SK-N-SH (cell line): ENCODE data around the gene MBNL2. TPM values are rescaled to one million over a fixed set of nuclear protein-coding genes. Genes with fewer than 3 reads are reported as not detected.

Source experiments
- CTCF ChIA-PET: fragments of 300-600, 350-600 bp; formaldehyde crosslinking; extraction: SDS; loops from one replicate; lab custom pipeline; 2021; lab: Yijun Ruan, JAX
- POLR2A ChIA-PET: fragments of 350-600 bp; sonication (Branson Sonifier 250); formaldehyde crosslinking; extraction: SDS; loops from one replicate; lab custom pipeline; 2020; ENCODE audit warnings: antibody characterized with exemption, inconsistent platforms; lab: Yijun Ruan, JAX
- DNase-seq: peaks from one replicate; pipeline ENCODE4 v3.0.0; 2012
- H2AFZ ChIP-seq: fragments of 200-600 bp; sonication (generic); 2 replicates; pipeline ENCODE4 v1.8.1; 2016; ENCODE audit warnings: antibody characterized with exemption, mild to moderate bottlenecking, low read depth
- H3F3A ChIP-seq: fragments of 200-600 bp; sonication (generic); replicated peaks from 2 replicates; pipeline ENCODE3; 2016; ENCODE audit warnings: antibody characterized with exemption, mild to moderate bottlenecking; ENCODE audit not compliant: insufficient read depth
- H3K27ac ChIP-seq, 2 experiments: fragments of 200-500 bp in 1 of 2; fragments of 200-600 bp in 1 of 2; sonication (Bioruptor generic) in 1 of 2; sonication (generic), shearing (Covaris generic) in 1 of 2; 2 replicates each; pipeline versions ENCODE4 v1.5.1 to v1.6.1; 2014 to 2016; ENCODE audit warnings: low read depth in 2 of 2, inconsistent platforms in 1 of 2, low read length in 1 of 2, mild to moderate bottlenecking in 1 of 2, mixed read lengths in 1 of 2
- H3K27me3 ChIP-seq: fragments of 200-600 bp; sonication (generic), shearing (Covaris generic); 2 replicates; pipeline ENCODE4 v1.6.1; 2016; ENCODE audit warnings: mixed run types; ENCODE audit not compliant: insufficient read depth
- H3K36me3 ChIP-seq, 2 experiments: fragments of 200-500 bp in 1 of 2; fragments of 200-600 bp in 1 of 2; sonication (Bioruptor generic) in 1 of 2; sonication (generic) in 1 of 2; replicated peaks in 1 of 2; 2 replicates each; pipeline versions ENCODE3 to v1.5.1; 2014 to 2016; ENCODE audit warnings: low read length in 1 of 2, mild to moderate bottlenecking in 1 of 2; ENCODE audit not compliant: insufficient read depth in 2 of 2, control insufficient read depth in 1 of 2
- H3K4me1 ChIP-seq, 2 experiments: fragments of 200-500 bp in 1 of 2; fragments of 200-600 bp in 1 of 2; sonication (Bioruptor generic) in 1 of 2; sonication (generic), shearing (Covaris generic) in 1 of 2; 2 replicates each; pipeline versions ENCODE4 v1.5.1 to v1.6.1; 2014 to 2016; ENCODE audit warnings: low read depth in 1 of 2, low read length in 1 of 2, mixed run types in 1 of 2; ENCODE audit not compliant: insufficient read depth in 2 of 2, control insufficient read depth in 1 of 2
- H3K4me2 ChIP-seq: fragments of 200-600 bp; sonication (generic), shearing (Covaris generic); 2 replicates; pipeline ENCODE4 v1.6.1; 2017; ENCODE audit warnings: mixed run types
- H3K4me3 ChIP-seq, 2 experiments: fragments of 200-500 bp in 1 of 2; fragments of 200-600 bp in 1 of 2; sonication (Bioruptor generic) in 1 of 2; sonication (generic), shearing (Covaris generic) in 1 of 2; 2 replicates each; pipeline versions ENCODE4 v1.5.1 to v1.8.1; 2014 to 2016; ENCODE audit warnings: low read depth in 2 of 2, inconsistent platforms in 1 of 2, low read length in 1 of 2, mild to moderate bottlenecking in 1 of 2, mixed read lengths in 1 of 2, moderate library complexity in 1 of 2
- H3K79me2 ChIP-seq: fragments of 200-600 bp; sonication (generic); 2 replicates; pipeline ENCODE4 v1.8.1; 2017; ENCODE audit warnings: mild to moderate bottlenecking; ENCODE audit not compliant: insufficient read depth
- H3K9ac ChIP-seq: fragments of 200-600 bp; sonication (generic); 2 replicates; pipeline ENCODE4 v1.6.1; 2017; ENCODE audit warnings: mixed run types
- H3K9me2 ChIP-seq: fragments of 200-600 bp; sonication (generic); 2 replicates; pipeline ENCODE4 v1.6.1; 2017; ENCODE audit warnings: mixed run types
- H3K9me3 ChIP-seq: fragments of 200-600 bp; sonication (generic); 2 replicates; pipeline ENCODE4 v1.6.1; 2017; ENCODE audit warnings: mixed run types, mild to moderate bottlenecking, moderate library complexity
- H4K20me1 ChIP-seq: fragments of 200-600 bp; sonication (generic); 2 replicates; pipeline ENCODE4 v1.6.1; 2017; ENCODE audit warnings: mild to moderate bottlenecking, mixed run types; ENCODE audit not compliant: insufficient read depth
- EZH2phosphoT487 ChIP-seq: fragments of 200-600 bp; sonication (generic); IDR thresholded peaks from 2 replicates; pipeline ENCODE4 v1.6.1; 2017; ENCODE audit warnings: low read depth, mixed run types, mild to moderate bottlenecking, antibody characterized with exemption, moderate library complexity, borderline replicate concordance
- FOSL2 ChIP-seq: IDR thresholded peaks from 2 replicates; pipeline ENCODE4 v1.4.0; 2012; ENCODE audit warnings: low read depth, mild to moderate bottlenecking, moderate library complexity, borderline replicate concordance
- FOXJ3 ChIP-seq: sonication (generic); formaldehyde crosslinking; IDR thresholded peaks from 2 replicates; pipeline ENCODE4 v1.5.1; 2020; ENCODE audit warnings: mild to moderate bottlenecking, missing genetic modification reagents
- FOXM1 ChIP-seq: IDR thresholded peaks from 2 replicates; pipeline ENCODE4 v1.4.0; 2012; ENCODE audit warnings: low read depth, mild to moderate bottlenecking
- GATA2 ChIP-seq: sonication (generic); formaldehyde crosslinking; IDR thresholded peaks from 2 replicates; pipeline ENCODE4 v1.5.0; 2020; ENCODE audit warnings: mild to moderate bottlenecking, missing genetic modification reagents
- JUND ChIP-seq: IDR thresholded peaks from 2 replicates; pipeline ENCODE4 v1.4.0; 2012
- MXI1 ChIP-seq: IDR thresholded peaks from 2 replicates; pipeline ENCODE4 v1.6.1; 2012; ENCODE audit warnings: mild to moderate bottlenecking, low read depth, low read length, improper control_type of control experiment
- NFIC ChIP-seq: IDR thresholded peaks from 2 replicates; pipeline ENCODE4 v1.4.0; 2012; ENCODE audit warnings: borderline replicate concordance
- RAD21 ChIP-seq: IDR thresholded peaks from 2 replicates; pipeline ENCODE4 v1.6.1; 2012; ENCODE audit warnings: mild to moderate bottlenecking, low read length
- RCOR1 ChIP-seq: fragments of 150-350 bp; IDR thresholded peaks from 2 replicates; pipeline ENCODE4 v1.6.1; 2017; ENCODE audit warnings: antibody characterized with exemption, low read length
- RFX5 ChIP-seq: IDR thresholded peaks from 2 replicates; pipeline ENCODE4 v1.6.1; 2012; ENCODE audit warnings: mild to moderate bottlenecking, improper control_type of control experiment, low read length
- RXRA ChIP-seq: IDR thresholded peaks from 2 replicates; pipeline ENCODE4 v1.4.0; 2012; ENCODE audit warnings: low read depth, mild to moderate bottlenecking, borderline replicate concordance
- SIN3A ChIP-seq: IDR thresholded peaks from 2 replicates; pipeline ENCODE4 v1.6.1; 2012; ENCODE audit warnings: low read depth, mild to moderate bottlenecking, low read length, moderate library complexity, borderline replicate concordance
- TAF1 ChIP-seq: IDR thresholded peaks from 2 replicates; pipeline ENCODE4 v1.6.1; 2012; ENCODE audit warnings: low read depth, mild to moderate bottlenecking, low read length, moderate library complexity, borderline replicate concordance
- TEAD4 ChIP-seq: IDR thresholded peaks from 2 replicates; pipeline ENCODE4 v1.4.0; 2012; ENCODE audit warnings: mild to moderate bottlenecking, borderline replicate concordance; ENCODE audit not compliant: insufficient read depth
- YY1 ChIP-seq: IDR thresholded peaks from 2 replicates; pipeline ENCODE4 v1.4.0; 2012; ENCODE audit warnings: low read depth, mild to moderate bottlenecking
- WGBS: methylation state at CpG from one replicate; pipeline ENCODE4 v1.1.6; 2017; ENCODE audit warnings: low lambda C conversion rate; 5-methylcytosine and 5-hydroxymethylcytosine counted together
- polyA plus RNA-seq, 3 experiments: library from polyadenylated mRNA; depleted of rRNA; stranded (reverse); fragments of >200 nt; gene quantifications; 2 replicates each; pipeline ENCODE4 v1.2.3, GENCODE V29; 2012
- TF ChIP-seq, protein P1 (sequence below): IDR thresholded peaks from 2 replicates; pipeline ENCODE4 v1.4.0; 2012; ENCODE audit warnings: low read depth, borderline replicate concordance
- TF ChIP-seq, protein P2 (sequence below): IDR thresholded peaks from 2 replicates; pipeline ENCODE4 v1.4.0; 2012; ENCODE audit warnings: low read depth
- TF ChIP-seq, protein P3 (sequence below): IDR thresholded peaks from 2 replicates; pipeline ENCODE4; 2012
- TF ChIP-seq, protein P4 (sequence below): fragments of 150-350 bp; IDR thresholded peaks from 2 replicates; pipeline ENCODE4 v1.6.1; 2017; ENCODE audit warnings: antibody characterized with exemption, low read length, low read depth, borderline replicate concordance
- TF ChIP-seq, protein P5 (sequence below): fragments of 200-600 bp; sonication (generic); IDR thresholded peaks from 2 replicates; pipeline ENCODE4 v1.6.1; 2017; ENCODE audit warnings: antibody characterized with exemption, mild to moderate bottlenecking, moderate library complexity
- TF ChIP-seq, protein P6 (sequence below): fragments of 150-350 bp; IDR thresholded peaks from 2 replicates; pipeline ENCODE4 v1.6.1; 2016; ENCODE audit warnings: mild to moderate bottlenecking, low read depth, low read length

The MBNL2 gene
- polyA plus RNA-seq, 1 of the 3 experiments (the other 2 are of a cell fraction), result 24.5 TPM

DNA sequence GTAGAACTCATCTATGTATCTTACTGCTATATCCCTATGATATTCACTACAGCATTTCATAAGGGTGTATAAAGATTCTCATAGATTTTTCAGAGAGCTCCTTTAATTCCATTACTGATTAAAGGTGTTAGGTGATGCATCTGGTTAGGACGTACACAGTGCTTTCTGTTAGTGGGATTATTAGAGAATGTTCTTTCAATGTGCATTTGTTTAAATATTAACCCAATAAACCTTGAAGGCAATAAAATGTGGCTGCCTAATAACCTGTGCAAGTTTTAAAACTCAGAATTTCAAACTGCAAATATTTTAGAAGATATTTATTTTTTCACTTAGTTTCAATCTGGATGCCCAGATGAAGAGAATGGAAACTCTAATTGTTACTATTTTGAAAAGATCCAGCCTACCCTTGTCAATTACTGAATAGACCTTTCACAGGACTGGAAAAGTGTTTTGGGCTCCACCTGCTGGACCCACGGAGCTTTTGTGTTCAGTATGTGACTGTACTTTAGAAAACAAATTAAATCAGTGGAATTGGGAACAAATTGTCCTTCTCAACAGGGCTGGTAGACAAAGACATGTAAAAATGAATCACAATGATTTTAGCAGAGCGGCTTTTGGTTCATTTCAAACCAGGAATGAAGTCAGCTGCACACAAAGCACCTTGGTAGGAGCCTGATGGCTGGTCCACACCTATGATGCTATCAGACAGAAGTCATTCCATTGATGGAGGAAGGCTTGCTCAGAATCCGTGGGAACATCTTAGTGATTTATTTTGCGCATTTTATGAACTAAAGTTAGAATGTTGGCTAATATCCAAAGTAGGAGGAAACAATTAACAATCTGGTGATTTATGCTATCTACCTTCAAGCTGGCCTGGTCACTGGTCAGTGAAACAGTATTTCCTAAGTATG, 122.4 kb downstream of the MBNL2 start:
- 46% methylated on average over 5 of the region's 5 CpGs for WGBS
- POLR2A ChIA-PET, result no interaction called here
- Histone ChIP-seq H3K9me3 (no peaks in the 10 kb centered on the region), H3K4me2 (no peak overlapping the region), H3K9me2 (no peaks in the 10 kb centered on the region), H3K79me2 (peaks cover 95% of the 10 kb centered on the region), H3K9ac (no peak overlapping the region), H4K20me1 (no peaks in the 10 kb centered on the region), H2AFZ (no peak overlapping the region), H3K4me1 (peaks cover 10 to 11% of the 10 kb centered on the region in 2 experiments; a peak in 3 of 4 replicates), H3K27ac (peak overlapping the region; percentile 61 to 65), H3K36me3 (peaks cover 47 to 66% of the 10 kb centered on the region in 2 experiments), H3F3A (peaks cover 48% of the 10 kb centered on the region), H3K27me3 (no peaks in the 10 kb centered on the region), H3K4me3 (no peak overlapping the region)
- CTCF ChIA-PET, result interaction anchor here (0.7 to 12.4 kb wide), 36 partner anchors 9 to 326 kb away, joined by 3 to 194 read pairs (median 4); partner anchors contain the start of gene MBNL2
- DNase-seq, result peak; percentile 67
- TF ChIP-seq SIN3A, result no peak
- no peak for TF ChIP-seq GATA2 (CRISPR knock-in tag)
- TF ChIP-seq YY1, result no peak
- TF ChIP-seq, protein P1, sequence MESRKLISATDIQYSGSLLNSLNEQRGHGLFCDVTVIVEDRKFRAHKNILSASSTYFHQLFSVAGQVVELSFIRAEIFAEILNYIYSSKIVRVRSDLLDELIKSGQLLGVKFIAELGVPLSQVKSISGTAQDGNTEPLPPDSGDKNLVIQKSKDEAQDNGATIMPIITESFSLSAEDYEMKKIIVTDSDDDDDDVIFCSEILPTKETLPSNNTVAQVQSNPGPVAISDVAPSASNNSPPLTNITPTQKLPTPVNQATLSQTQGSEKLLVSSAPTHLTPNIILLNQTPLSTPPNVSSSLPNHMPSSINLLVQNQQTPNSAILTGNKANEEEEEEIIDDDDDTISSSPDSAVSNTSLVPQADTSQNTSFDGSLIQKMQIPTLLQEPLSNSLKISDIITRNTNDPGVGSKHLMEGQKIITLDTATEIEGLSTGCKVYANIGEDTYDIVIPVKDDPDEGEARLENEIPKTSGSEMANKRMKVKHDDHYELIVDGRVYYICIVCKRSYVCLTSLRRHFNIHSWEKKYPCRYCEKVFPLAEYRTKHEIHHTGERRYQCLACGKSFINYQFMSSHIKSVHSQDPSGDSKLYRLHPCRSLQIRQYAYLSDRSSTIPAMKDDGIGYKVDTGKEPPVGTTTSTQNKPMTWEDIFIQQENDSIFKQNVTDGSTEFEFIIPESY, result no peak
- TF ChIP-seq, protein P2, sequence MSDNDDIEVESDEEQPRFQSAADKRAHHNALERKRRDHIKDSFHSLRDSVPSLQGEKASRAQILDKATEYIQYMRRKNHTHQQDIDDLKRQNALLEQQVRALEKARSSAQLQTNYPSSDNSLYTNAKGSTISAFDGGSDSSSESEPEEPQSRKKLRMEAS, result no peak
- TF ChIP-seq, protein P3, sequence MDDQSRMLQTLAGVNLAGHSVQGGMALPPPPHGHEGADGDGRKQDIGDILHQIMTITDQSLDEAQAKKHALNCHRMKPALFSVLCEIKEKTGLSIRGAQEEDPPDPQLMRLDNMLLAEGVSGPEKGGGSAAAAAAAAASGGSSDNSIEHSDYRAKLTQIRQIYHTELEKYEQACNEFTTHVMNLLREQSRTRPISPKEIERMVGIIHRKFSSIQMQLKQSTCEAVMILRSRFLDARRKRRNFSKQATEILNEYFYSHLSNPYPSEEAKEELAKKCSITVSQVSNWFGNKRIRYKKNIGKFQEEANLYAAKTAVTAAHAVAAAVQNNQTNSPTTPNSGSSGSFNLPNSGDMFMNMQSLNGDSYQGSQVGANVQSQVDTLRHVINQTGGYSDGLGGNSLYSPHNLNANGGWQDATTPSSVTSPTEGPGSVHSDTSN, result no peak
- 0 out of 2 replicates have a peak, but pooled peaks have one; percentile 47 for TF ChIP-seq RCOR1
- TF ChIP-seq FOXJ3 (CRISPR knock-in tag), result no peak
- no peak for TF ChIP-seq MXI1
- TF ChIP-seq, protein P4, sequence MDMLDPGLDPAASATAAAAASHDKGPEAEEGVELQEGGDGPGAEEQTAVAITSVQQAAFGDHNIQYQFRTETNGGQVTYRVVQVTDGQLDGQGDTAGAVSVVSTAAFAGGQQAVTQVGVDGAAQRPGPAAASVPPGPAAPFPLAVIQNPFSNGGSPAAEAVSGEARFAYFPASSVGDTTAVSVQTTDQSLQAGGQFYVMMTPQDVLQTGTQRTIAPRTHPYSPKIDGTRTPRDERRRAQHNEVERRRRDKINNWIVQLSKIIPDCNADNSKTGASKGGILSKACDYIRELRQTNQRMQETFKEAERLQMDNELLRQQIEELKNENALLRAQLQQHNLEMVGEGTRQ, result no peak
- TF ChIP-seq JUND, result no peak
- TF ChIP-seq FOSL2, result no peak
- no peak for TF ChIP-seq RFX5
- TF ChIP-seq TAF1, result no peak
- TF ChIP-seq EZH2phosphoT487, result no peak
- TF ChIP-seq, protein P5, sequence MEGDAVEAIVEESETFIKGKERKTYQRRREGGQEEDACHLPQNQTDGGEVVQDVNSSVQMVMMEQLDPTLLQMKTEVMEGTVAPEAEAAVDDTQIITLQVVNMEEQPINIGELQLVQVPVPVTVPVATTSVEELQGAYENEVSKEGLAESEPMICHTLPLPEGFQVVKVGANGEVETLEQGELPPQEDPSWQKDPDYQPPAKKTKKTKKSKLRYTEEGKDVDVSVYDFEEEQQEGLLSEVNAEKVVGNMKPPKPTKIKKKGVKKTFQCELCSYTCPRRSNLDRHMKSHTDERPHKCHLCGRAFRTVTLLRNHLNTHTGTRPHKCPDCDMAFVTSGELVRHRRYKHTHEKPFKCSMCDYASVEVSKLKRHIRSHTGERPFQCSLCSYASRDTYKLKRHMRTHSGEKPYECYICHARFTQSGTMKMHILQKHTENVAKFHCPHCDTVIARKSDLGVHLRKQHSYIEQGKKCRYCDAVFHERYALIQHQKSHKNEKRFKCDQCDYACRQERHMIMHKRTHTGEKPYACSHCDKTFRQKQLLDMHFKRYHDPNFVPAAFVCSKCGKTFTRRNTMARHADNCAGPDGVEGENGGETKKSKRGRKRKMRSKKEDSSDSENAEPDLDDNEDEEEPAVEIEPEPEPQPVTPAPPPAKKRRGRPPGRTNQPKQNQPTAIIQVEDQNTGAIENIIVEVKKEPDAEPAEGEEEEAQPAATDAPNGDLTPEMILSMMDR, result peak; percentile 83
- TF ChIP-seq RXRA, result no peak
- no peak for TF ChIP-seq TEAD4
- peak; percentile 89 for TF ChIP-seq RAD21
- TF ChIP-seq FOXM1, result no peak
- no peak for TF ChIP-seq NFIC
- TF ChIP-seq, protein P6, sequence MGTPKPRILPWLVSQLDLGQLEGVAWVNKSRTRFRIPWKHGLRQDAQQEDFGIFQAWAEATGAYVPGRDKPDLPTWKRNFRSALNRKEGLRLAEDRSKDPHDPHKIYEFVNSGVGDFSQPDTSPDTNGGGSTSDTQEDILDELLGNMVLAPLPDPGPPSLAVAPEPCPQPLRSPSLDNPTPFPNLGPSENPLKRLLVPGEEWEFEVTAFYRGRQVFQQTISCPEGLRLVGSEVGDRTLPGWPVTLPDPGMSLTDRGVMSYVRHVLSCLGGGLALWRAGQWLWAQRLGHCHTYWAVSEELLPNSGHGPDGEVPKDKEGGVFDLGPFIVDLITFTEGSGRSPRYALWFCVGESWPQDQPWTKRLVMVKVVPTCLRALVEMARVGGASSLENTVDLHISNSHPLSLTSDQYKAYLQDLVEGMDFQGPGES, result no peak
